GM23248 (cell line): ENCODE measurements around the gene GPX4. TPM values are rescaled to one million over a fixed set of nuclear protein-coding genes. Genes with fewer than 3 reads are reported as not detected.
A peak's percentile ranks its signal among the peaks of the same experiment; 100 is the strongest.

Source experiments
- DNase-seq: peaks from one replicate; pipeline ENCODE4 v3.0.0-alpha.2; 2015
- H2AFZ ChIP-seq: fragments of 200-600 bp; sonication (generic); 2 replicates; pipeline ENCODE4 v1.6.1; 2016; ENCODE audit warnings: antibody characterized with exemption
- H3F3A ChIP-seq: fragments of 200-600 bp; sonication (generic); 2 replicates; pipeline ENCODE4 v1.6.1; 2016; ENCODE audit warnings: mild to moderate bottlenecking, antibody characterized with exemption, mixed run types; ENCODE audit not compliant: insufficient read depth
- H3K27ac ChIP-seq: fragments of 200-600 bp; sonication (generic); 2 replicates; pipeline ENCODE4 v1.5.1; 2016; ENCODE audit warnings: mild to moderate bottlenecking
- H3K27me3 ChIP-seq: fragments of 200-600 bp; sonication (generic); replicated peaks from 2 replicates; pipeline ENCODE4 v1.6.1; 2016; ENCODE audit warnings: mild to moderate bottlenecking; ENCODE audit not compliant: insufficient read depth
- H3K36me3 ChIP-seq: fragments of 200-600 bp; sonication (generic); 2 replicates; pipeline ENCODE4 v1.6.1; 2016; ENCODE audit warnings: low read depth, mild to moderate bottlenecking
- H3K4me1 ChIP-seq: fragments of 200-600 bp; sonication (generic); 2 replicates; pipeline ENCODE4 v1.6.1; 2016; ENCODE audit warnings: mild to moderate bottlenecking; ENCODE audit not compliant: insufficient read depth
- H3K4me2 ChIP-seq: fragments of 200-600 bp; sonication (generic); one replicate; pipeline ENCODE4 v1.6.1; 2016; ENCODE audit warnings: mild to moderate bottlenecking; ENCODE audit not compliant: unreplicated experiment
- H3K4me3 ChIP-seq: fragments of 200-600 bp; sonication (generic); 2 replicates; pipeline ENCODE4 v1.5.1; 2016; ENCODE audit warnings: mild to moderate bottlenecking
- H3K79me2 ChIP-seq: fragments of 200-600 bp; sonication (generic); 2 replicates; pipeline ENCODE4 v1.6.1; 2016; ENCODE audit warnings: mild to moderate bottlenecking; ENCODE audit not compliant: insufficient read depth
- H3K9ac ChIP-seq: fragments of 200-600 bp; sonication (generic); 2 replicates; pipeline ENCODE4 v1.6.1; 2016; ENCODE audit warnings: mild to moderate bottlenecking
- H3K9me2 ChIP-seq: fragments of 200-600 bp; sonication (generic); 2 replicates; pipeline ENCODE4 v1.6.1; 2016; ENCODE audit warnings: mixed run types, mild to moderate bottlenecking, moderate library complexity; ENCODE audit not compliant: insufficient read depth
- H3K9me3 ChIP-seq: fragments of 200-600 bp; sonication (generic); one replicate; pipeline ENCODE4 v1.6.1; 2017; ENCODE audit warnings: low read depth
- H4K20me1 ChIP-seq: fragments of 200-600 bp; sonication (generic); 2 replicates; pipeline ENCODE4 v1.6.0; 2016; ENCODE audit not compliant: insufficient read depth
- EZH2 ChIP-seq: fragments of 200-600 bp; sonication (generic); IDR thresholded peaks from 2 replicates; pipeline ENCODE4 v1.6.1; 2018; ENCODE audit warnings: antibody characterized with exemption, mild to moderate bottlenecking; ENCODE audit not compliant: insufficient read depth, poor library complexity, severe bottlenecking
- EZH2phosphoT487 ChIP-seq: fragments of 200-600 bp; sonication (generic); IDR thresholded peaks from 2 replicates; pipeline ENCODE4 v1.6.1; 2018; ENCODE audit warnings: antibody characterized with exemption, moderate library complexity, mild to moderate bottlenecking, low read depth; ENCODE audit not compliant: insufficient read depth
- WGBS, 2 experiments: methylation state at CpG; one replicate each; pipeline ENCODE4 v1.1.6; 2015 to 2017; ENCODE audit warnings: low lambda C conversion rate in 2 of 2, low coverage in 1 of 2; ENCODE audit errors: missing lambda C conversion rate in 2 of 2; 5-methylcytosine and 5-hydroxymethylcytosine counted together
- in situ Hi-C: fragments of 300-500 bp; cut with MboI; formaldehyde crosslinking; loops from 2 replicates; pipeline ENCODE4 v1.15.0; 2020
- polyA plus RNA-seq: library from polyadenylated mRNA; unstranded; fragments of >200 nt; fragmentation: Nextera tagmentation; extraction: Ambion mirVana; gene quantifications from 2 replicates; pipeline ENCODE4 v1.2.1, GENCODE V29; 2016
- total RNA-seq: library from RNA; depleted of rRNA; stranded (reverse); fragments of >200 nt; shearing (Covaris generic); gene quantifications from 2 replicates; pipeline ENCODE4 v1.2.3, GENCODE V29; 2014

GPX4 gene
- total and polyA plus RNA-seq, 2 experiments from 2014 or later: 298 to 607 TPM

- Histone ChIP-seq H2AFZ (no peak overlapping the region), H3K9ac (peak overlapping the region; percentile 92), H3K9me2 (no peaks in the 10 kb centered on the region), H3K4me1 (peaks cover 12% of the 10 kb centered on the region), H3K4me3 (peak overlapping the region; percentile 90), H3K79me2 (peaks cover 35% of the 10 kb centered on the region), H3K27me3 (no peaks in the 10 kb centered on the region), H3K36me3 (peaks cover 3% of the 10 kb centered on the region; the same call in 1 of the 2 replicates), H4K20me1 (no peaks in the 10 kb centered on the region), H3K4me2 (peak overlapping the region; percentile 78), H3K9me3 (no peaks in the 10 kb centered on the region), H3K27ac (peak overlapping the region; percentile 47), H3F3A (peaks cover 3% of the 10 kb centered on the region)
- in situ Hi-C loops: no loop called here
- 61 to 69% methylated on average over 31 to 32 of the region's 32 CpGs for WGBS, 2 experiments
- no peak for TF ChIP-seq EZH2phosphoT487
- TF ChIP-seq EZH2: no peak
- peak; percentile 39 for DNase-seq
Observed at GRCh38 chr19:1093811-1094553, 9.8 kb upstream of the GPX4 start.

GRCh38 chr19:1094655-1094977 lies 9.2 kb upstream of the GPX4 start:
- Histone ChIP-seq H3K9me2 (no peaks in the 10 kb centered on the region), H3K36me3 (0 out of 2 replicates have a peak, but pooled peaks cover 3% of the 10 kb centered on the region), H3K27me3 (no peaks in the 10 kb centered on the region), H3K4me3 (peak overlapping the region; percentile 90), H3K4me2 (peak overlapping the region; percentile 78), H3K4me1 (peaks cover 16% of the 10 kb centered on the region), H3K9ac (peak overlapping the region; percentile 92), H2AFZ (no peak overlapping the region), H3K27ac (peak overlapping the region; percentile 47), H3K9me3 (no peaks in the 10 kb centered on the region), H4K20me1 (no peaks in the 10 kb centered on the region), H3K79me2 (peaks cover 35% of the 10 kb centered on the region), H3F3A (peaks cover 9% of the 10 kb centered on the region)
- DNase-seq: peak; percentile 37
- WGBS, 2 experiments: 1 to 5% methylated on average over 14 to 19 of the region's 19 CpGs
- in situ Hi-C loops: no loop called here
- TF ChIP-seq EZH2 (no peak), EZH2phosphoT487 (no peak)

- peak within 1 kb of the TSS; percentile 47 for H3K27ac ChIP-seq
- H3K9me2 ChIP-seq: no peaks in the 10 kb centered on the region
- H3K4me1 ChIP-seq: peaks cover 19% of the 10 kb centered on the region
- peaks cover 15% of the 10 kb centered on the region for H3F3A ChIP-seq
- H3K9me3 ChIP-seq: no peaks in the 10 kb centered on the region
- WGBS, 2 experiments: 0% methylated on average over 39 to 62 of the region's 81 CpGs
- peak within 1 kb of the TSS; percentile 90 for H3K4me3 ChIP-seq
- H3K9ac ChIP-seq: peak within 1 kb of the TSS; percentile 92
- TF ChIP-seq EZH2 (no peak), EZH2phosphoT487 (no peak)
- in situ Hi-C loops: no loop called here
- H3K36me3 ChIP-seq: 0 out of 2 replicates have a peak, but pooled peaks cover 3% of the 10 kb centered on the region
- peak; percentile 99 for DNase-seq
- H4K20me1 ChIP-seq: no peaks in the 10 kb centered on the region
- H3K79me2 ChIP-seq: peaks cover 35% of the 10 kb centered on the region
- H3K27me3 ChIP-seq: no peaks in the 10 kb centered on the region
- H2AFZ ChIP-seq: peak within 1 kb of the TSS; percentile 59
- H3K4me2 ChIP-seq: peak within 1 kb of the TSS; percentile 78
Observed at GRCh38 chr19:1094978-1095701, 8.7 kb upstream of the GPX4 start, which contains the start of gene POLR2E. Gene POLR2E, minus strand, starts transcription at chr19:1095375. Its CDS starts 60 bp downstream, at chr19:1095315.

- no peaks in the 10 kb centered on the region for H3K9me2 ChIP-seq
- no peaks in the 10 kb centered on the region for H3K27me3 ChIP-seq
- no peak overlapping the region for H3K4me2 ChIP-seq
- H2AFZ ChIP-seq: no peak overlapping the region
- no peak overlapping the region for H3K4me3 ChIP-seq
- H3K36me3 ChIP-seq: no peaks in the 10 kb centered on the region
- no peak for DNase-seq
- peak overlapping the region; percentile 18; the same call in 1 of the 2 replicates for H3K9ac ChIP-seq
- peaks cover 27% of the 10 kb centered on the region for H3F3A ChIP-seq
- TF ChIP-seq EZH2 (no peak), EZH2phosphoT487 (no peak)
- H3K27ac ChIP-seq: no peak overlapping the region
- 39 to 49% methylated on average over 7 of the region's 7 CpGs for WGBS, 2 experiments
- no peaks in the 10 kb centered on the region for H3K9me3 ChIP-seq
- in situ Hi-C loops: no loop called here
- no peaks in the 10 kb centered on the region for H4K20me1 ChIP-seq
- H3K79me2 ChIP-seq: peaks cover 24% of the 10 kb centered on the region
- H3K4me1 ChIP-seq: peaks cover 31% of the 10 kb centered on the region
Observed at GRCh38 chr19:1097810-1098176, 6.0 kb upstream of the GPX4 start.
